ENCODE results near the gene SLC25A6. TPM values are rescaled to one million over a fixed set of nuclear protein-coding genes. Genes with fewer than 3 reads are reported as not detected.

Gene SLC25A6
- total and polyA plus RNA-seq, 10 of the 15 experiments (the other 5 are each of a cell fraction or from before 2014, with no cell fraction given), result 61.9 to 642 (median 322) TPM

- TF ChIP-seq EZH2 (IDR thresholded peaks at IDR 0.05; ENCODE audit: borderline replicate concordance, control insufficient read depth, low read depth, low read length) (no peak), SUZ12 (IDR thresholded peaks at IDR 0.05; ENCODE audit: unreplicated experiment) (no peak), TBL1XR1 (IDR thresholded peaks at IDR 0.05; ENCODE audit: low read depth, low read length) (no peak; the same call in 1 of the 2 replicates), YBX1 (IDR thresholded peaks at IDR 0.05) (no peak), SPI1 (IDR thresholded peaks at IDR 0.05; ENCODE audit: borderline replicate concordance, insufficient read depth, low read depth, low read length) (no peak), GATAD2B (conservative IDR thresholded peaks at IDR 0.05; ENCODE audit: low read depth) (peak; percentile 92), WRNIP1 (IDR thresholded peaks at IDR 0.05; ENCODE audit: borderline replicate concordance, low read depth, low read length) (no peak), NBN (IDR thresholded peaks at IDR 0.05) (no peak), KDM1A (IDR thresholded peaks at IDR 0.05; ENCODE audit: borderline replicate concordance) (no peak), ASH2L (IDR thresholded peaks at IDR 0.05; ENCODE audit: borderline replicate concordance, low read depth) (no peak), GABPA (IDR thresholded peaks at IDR 0.05; ENCODE audit: low read depth) (no peak), POLR2AphosphoS5 (IDR thresholded peaks at IDR 0.05; ENCODE audit: low read length) (peak; percentile 98), BHLHE40 (IDR thresholded peaks at IDR 0.05; ENCODE audit: borderline replicate concordance in 1 of 2, low read depth in 2 of 2, low read length in 1 of 2) (peak; percentile 91 to 99), BRCA1 (IDR thresholded peaks at IDR 0.05; ENCODE audit: low read depth, low read length) (no peak), ATF7 (IDR thresholded peaks at IDR 0.05; ENCODE audit: low read depth) (no peak), YY1 (IDR thresholded peaks at IDR 0.05; ENCODE audit: low read depth, low read length) (no peak; the same call in none of the 2 replicates), KAT2A (conservative IDR thresholded peaks at IDR 0.05; ENCODE audit: control insufficient read depth, low read depth, low read length) (no peak), NFYA (IDR thresholded peaks at IDR 0.05; ENCODE audit: borderline replicate concordance, low read depth, low read length) (no peak), CBFB (IDR thresholded peaks at IDR 0.05; ENCODE audit: low read depth) (no peak), RAD21 (IDR thresholded peaks at IDR 0.05; ENCODE audit: insufficient read depth, low read depth, low read length) (no peak), TARDBP (IDR thresholded peaks at IDR 0.05; ENCODE audit: borderline replicate concordance) (0 out of 2 replicates have a peak, but pooled peaks have one; percentile 42), BCL11A (IDR thresholded peaks at IDR 0.05; ENCODE audit: low read depth, low read length) (no peak)
- TF ChIP-seq, protein P1, sequence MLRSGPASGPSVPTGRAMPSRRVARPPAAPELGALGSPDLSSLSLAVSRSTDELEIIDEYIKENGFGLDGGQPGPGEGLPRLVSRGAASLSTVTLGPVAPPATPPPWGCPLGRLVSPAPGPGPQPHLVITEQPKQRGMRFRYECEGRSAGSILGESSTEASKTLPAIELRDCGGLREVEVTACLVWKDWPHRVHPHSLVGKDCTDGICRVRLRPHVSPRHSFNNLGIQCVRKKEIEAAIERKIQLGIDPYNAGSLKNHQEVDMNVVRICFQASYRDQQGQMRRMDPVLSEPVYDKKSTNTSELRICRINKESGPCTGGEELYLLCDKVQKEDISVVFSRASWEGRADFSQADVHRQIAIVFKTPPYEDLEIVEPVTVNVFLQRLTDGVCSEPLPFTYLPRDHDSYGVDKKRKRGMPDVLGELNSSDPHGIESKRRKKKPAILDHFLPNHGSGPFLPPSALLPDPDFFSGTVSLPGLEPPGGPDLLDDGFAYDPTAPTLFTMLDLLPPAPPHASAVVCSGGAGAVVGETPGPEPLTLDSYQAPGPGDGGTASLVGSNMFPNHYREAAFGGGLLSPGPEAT (IDR thresholded peaks at IDR 0.05; ENCODE audit: low read depth), result no peak; the same call in 1 of the 2 replicates
- TF ChIP-seq, protein P2, sequence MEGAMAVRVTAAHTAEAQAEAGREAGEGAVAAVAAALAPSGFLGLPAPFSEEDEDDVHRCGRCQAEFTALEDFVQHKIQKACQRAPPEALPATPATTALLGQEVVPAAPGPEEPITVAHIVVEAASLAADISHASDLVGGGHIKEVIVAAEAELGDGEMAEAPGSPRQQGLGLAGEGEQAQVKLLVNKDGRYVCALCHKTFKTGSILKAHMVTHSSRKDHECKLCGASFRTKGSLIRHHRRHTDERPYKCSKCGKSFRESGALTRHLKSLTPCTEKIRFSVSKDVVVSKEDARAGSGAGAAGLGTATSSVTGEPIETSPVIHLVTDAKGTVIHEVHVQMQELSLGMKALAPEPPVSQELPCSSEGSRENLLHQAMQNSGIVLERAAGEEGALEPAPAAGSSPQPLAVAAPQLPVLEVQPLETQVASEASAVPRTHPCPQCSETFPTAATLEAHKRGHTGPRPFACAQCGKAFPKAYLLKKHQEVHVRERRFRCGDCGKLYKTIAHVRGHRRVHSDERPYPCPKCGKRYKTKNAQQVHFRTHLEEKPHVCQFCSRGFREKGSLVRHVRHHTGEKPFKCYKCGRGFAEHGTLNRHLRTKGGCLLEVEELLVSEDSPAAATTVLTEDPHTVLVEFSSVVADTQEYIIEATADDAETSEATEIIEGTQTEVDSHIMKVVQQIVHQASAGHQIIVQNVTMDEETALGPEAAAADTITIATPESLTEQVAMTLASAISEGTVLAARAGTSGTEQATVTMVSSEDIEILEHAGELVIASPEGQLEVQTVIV (IDR thresholded peaks at IDR 0.05; ENCODE audit: borderline replicate concordance, partially characterized antibody), result no peak
Measured at GRCh38 chrX:1391707-1392375, at the start of gene SLC25A6 (continued).
